ENCODE data around the gene SLC30A4. TPM values are rescaled to one million over a fixed set of nuclear protein-coding genes. Genes with fewer than 3 reads are reported as not detected.
A peak's percentile ranks its signal among the peaks of the same experiment; 100 is the strongest.

The SLC30A4 gene
- total RNA-seq, 1 donor = 1.6 TPM

DNA sequence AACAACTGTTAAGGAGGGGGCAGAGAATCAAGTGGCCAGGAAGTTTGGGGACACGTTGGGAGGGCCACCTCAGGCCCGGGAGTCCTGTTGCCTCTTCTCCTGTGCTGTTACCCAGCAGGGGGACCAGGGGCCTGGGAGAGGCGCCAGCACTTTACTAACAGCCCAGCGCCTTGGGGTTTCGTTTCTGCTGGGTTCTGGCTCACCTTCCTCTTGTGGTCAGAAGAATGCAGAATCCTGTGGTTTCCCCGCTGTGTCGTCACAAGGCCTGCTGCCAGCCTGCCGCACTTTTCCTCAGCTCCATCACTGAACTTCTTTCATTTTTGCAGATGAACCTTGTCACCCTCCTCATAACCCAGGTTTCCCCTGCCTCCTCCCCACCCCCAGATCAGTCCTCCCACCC, 67.7 kb downstream of the SLC30A4 start:
- DNase-seq (ENCODE audit: low read depth in 2 of 3, low spot score in 2 of 3) = peak in 2 of 3 donors; percentile 90 to 93

DNA sequence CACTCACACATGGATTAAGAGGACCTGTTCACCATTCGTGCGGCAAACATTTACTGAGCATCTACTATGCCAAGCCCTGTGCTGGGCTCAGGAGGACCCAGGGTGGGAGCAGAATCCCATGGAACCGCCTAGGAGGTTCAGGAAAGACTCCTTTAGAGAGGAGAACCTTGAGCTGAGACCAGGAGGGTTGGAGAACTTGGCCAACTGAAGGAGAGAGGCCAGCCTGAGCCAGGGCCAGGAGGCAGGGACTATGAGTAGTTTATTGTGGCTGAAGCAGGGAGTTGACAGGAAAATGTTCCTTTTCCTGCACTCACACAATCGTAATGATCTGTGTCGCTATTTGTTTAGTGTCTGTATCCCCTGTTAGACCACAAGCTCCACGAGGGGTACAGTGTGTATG, 71.3 kb downstream of the SLC30A4 start:
- no peak for DNase-seq (ENCODE audit: low read depth in 2 of 3, low spot score in 2 of 3)

DNA sequence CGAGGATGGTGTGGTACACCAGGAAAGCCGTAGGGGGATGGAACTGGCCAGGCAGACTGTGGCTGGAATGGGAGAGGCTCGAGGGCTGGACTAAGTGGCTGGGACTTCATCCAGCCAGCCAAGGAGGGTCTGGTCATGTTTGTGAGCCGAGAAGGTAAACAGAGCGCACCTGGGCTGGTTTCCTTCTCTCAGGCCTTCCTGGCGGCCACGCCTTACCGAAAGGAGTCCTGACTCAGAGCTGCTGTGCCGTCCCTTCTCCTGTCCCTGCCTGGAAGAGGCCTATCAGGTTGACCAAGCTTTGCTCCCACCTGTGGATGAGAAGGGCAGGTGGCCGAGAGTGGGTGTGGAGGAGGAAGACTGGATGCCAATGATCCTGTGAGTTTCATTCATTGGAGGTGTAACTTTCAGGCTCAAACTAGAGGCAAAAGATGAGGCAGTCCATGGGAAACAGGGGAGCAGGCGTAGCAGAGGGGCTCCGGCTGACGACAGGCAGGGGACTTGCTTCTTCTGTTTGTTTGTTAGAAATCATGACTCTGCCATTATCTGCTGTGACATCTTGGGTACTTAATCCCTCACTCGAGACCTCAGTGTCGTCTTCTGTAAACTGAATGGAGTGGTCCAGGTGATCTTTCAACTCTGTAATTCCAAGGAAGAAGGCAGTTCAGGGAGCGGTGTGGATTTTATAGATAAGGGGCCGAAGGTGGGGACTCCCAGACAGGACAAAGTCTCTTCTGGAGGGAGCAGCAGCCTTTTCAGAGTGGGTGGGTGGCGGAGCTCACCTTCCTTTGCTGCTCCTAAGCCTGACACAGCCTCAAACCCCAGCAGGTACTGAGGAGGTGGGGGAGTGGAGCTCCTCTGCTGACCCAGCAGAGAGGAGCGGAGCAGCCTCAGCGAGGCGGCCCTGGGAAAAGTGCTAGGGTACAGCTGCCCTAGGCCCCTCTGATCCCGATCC, 72.4 kb downstream of the SLC30A4 start:
- no peak for DNase-seq (ENCODE audit: low read depth in 2 of 3, low spot score in 2 of 3)

DNA sequence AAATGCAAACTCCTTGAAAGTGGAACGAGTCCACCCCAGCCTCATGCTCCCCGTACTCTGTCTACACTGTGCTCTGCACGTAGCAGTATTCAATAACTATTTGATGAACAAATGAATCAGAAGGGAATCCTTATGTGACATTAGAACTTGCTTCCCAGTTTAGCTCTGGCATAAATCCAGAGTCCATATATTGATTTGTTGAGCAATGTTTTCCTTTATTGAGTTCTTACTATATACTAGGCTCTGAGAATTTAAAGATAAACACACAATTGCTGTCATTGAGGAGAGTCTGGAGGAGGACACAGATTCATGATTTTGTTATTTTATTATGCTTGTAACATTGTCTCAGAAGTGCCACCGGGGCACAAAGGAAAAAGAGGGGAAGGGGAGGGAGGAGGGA, 73.2 kb downstream of the SLC30A4 start:
- no peak for DNase-seq (ENCODE audit: low read depth in 2 of 3, low spot score in 2 of 3)

GRCh38 chr15:45448066-45448915, 74.3 kb downstream of the SLC30A4 start:
- peak in 2 of 3 donors; percentile 60 to 68 for DNase-seq (ENCODE audit: low read depth in 2 of 3, low spot score in 2 of 3)

DNA sequence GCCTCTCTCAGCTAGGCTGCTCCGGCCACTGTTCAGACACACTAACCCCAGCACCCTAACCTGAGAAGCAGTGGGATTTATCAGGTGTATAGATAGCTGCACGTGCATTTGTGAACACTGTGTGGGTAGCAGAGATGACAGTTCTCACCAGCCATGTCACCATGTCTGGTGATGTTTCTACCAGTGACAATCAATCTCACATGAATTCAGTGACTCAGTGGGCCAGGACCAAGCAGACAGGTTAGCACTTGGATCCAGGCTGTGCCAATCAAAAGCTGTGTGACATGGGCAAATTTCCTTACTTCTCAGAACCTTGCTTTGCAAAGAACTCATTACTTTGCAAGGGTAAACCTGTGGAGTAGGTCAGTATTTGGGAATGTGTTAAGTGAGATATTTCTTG, 78.9 kb downstream of the SLC30A4 start:
- no peak for DNase-seq (ENCODE audit: low read depth in 2 of 3, low spot score in 2 of 3)

- no peak for DNase-seq (ENCODE audit: low read depth in 2 of 3, low spot score in 2 of 3)
These were observed 79.9 kb downstream of the SLC30A4 start for GRCh38 chr15:45442507-45443135.

GRCh38 chr15:45441686-45442085, 80.9 kb downstream of the SLC30A4 start:
- peak in 1 of 3 donors; percentile 33 for DNase-seq (ENCODE audit: low read depth in 2 of 3, low spot score in 2 of 3)

GRCh38 chr15:45441036-45441435, 81.5 kb downstream of the SLC30A4 start:
- DNase-seq (ENCODE audit: low read depth in 2 of 3, low spot score in 2 of 3) = no peak

- DNase-seq (ENCODE audit: low read depth in 2 of 3, low spot score in 2 of 3) = no peak
These were observed 82.9 kb downstream of the SLC30A4 start for GRCh38 chr15:45439521-45440260.

DNA sequence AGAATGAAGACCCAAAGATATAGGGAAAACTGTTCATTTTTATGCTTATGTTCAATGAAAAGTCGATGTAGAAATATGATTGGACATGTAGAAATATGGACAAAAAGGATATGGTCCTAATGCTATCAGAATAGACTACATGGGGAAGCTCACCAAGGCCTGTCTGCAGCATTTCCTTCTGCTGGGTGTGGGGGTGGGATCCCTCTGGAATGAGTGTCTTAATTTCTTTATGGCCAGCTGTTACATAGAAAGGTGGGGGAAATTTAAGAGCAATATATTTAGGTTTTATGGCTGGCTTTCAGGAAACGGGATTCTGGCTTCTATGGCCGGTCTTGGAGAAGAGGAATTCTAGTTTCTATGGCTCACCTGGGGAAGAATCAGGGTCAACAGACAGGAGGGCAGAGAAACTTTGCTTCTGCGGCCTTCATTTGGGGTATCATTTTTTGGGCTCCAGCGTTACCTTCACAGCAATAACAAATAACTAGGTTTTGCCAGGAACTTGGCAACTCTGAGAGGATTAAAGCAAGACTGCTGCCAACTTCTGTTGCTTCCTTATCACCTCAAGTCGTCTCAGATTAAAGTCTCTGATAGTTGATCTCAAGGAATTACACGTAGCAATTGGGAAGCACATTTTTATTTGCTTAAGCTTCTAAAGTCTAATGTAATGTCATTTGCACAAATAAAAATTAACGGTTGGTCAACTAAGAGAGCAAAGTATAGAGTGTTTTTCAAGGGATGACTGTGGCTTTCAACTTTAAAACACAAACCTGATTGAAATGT, 87.2 kb downstream of the SLC30A4 start:
- no peak for DNase-seq (ENCODE audit: low read depth in 2 of 3, low spot score in 2 of 3)

GRCh38 chr15:45434078-45434567, 88.4 kb downstream of the SLC30A4 start:
- DNase-seq (ENCODE audit: low read depth in 2 of 3, low spot score in 2 of 3) = no peak

- DNase-seq (ENCODE audit: low read depth in 2 of 3, low spot score in 2 of 3) = no peak
These were observed 91.0 kb downstream of the SLC30A4 start for GRCh38 chr15:45431511-45431910.

DNA sequence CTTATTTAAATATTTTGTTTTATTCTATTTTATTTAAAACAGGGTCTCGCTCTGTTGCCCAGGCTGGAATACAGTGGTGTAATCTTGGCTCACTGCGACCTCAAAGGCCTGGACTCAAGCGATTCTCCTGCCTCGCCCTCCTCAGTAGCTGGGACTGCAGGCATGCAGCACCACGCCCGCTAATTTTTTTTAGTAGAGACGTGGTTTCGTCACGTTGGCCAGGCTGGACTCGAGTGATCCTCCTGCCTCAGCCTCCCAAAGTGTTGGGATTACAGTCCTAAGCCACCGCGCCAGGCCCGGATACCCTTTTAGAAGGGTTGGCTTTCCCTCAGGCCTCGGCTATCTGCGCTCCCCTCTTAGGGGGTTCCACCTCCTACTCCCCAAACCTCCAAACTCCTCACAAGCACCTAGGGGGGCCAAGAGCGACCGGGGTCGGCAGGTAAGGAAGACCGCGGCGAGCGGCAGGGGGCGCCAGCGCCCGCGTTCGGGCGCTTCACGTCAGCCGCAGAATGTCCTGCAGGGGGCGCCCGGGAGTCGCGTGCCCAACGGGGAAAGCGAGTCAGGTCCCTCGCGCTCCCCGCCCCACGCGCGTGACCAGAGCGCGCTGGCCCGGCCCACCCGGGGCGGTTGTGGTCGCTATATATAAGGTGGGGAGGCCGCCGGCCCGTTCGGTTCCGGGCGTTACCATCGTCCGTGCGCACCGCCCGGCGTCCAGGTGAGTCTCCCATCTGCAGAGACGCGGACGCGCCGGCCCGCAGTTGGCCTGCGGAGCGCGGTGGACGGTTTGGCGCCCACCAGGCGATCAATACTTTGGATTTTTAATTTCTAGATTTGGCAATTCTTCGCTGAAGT, 92.4 kb downstream of the SLC30A4 start:
- DNase-seq (ENCODE audit: low read depth in 2 of 3, low spot score in 2 of 3) = peak; percentile 73 to 81 (median 73)
